HepG2 (cell line): ENCODE measurements around the gene CEBPE. TPM values are rescaled to one million over a fixed set of nuclear protein-coding genes. Genes with fewer than 3 reads are reported as not detected.

Source experiments
- ATAC-seq: fragments of 200-7000 bp; cut with Tn5 transposase; 3 replicates; pipeline ENCODE4 v1.9.1; 2020; ENCODE audit warnings: mild to moderate bottlenecking, moderate library complexity
- BruUV-seq: library from RNA; stranded (reverse); fragments of 400-500 nt; replicated peaks from 2 replicates; lab custom pipeline; 2021; lab: Mats Ljungman, UMichigan
- CTCF ChIA-PET: fragments of 300-600 bp; formaldehyde crosslinking; extraction: SDS; loops from one replicate; lab custom pipeline; 2021; ENCODE audit warnings: low total read pairs, inconsistent platforms, low intra/inter-chr PET ratio; lab: Yijun Ruan, JAX
- POLR2A ChIA-PET: fragments of 350-600 bp; sonication (Branson Sonifier 250); formaldehyde crosslinking; loops from one replicate; lab custom pipeline; 2020; ENCODE audit warnings: antibody characterized with exemption, inconsistent platforms; lab: Yijun Ruan, JAX
- DNase-seq: peaks from one replicate; pipeline ENCODE4 v3.0.0-alpha.2; 2015; ENCODE audit warnings: low spot score
- FAIRE-seq: peaks from 3 replicates; lab custom pipeline; 2011; peaks lifted over from hg19 to GRCh38; lab: Jason Lieb, UNC
- H2AFZ ChIP-seq: one replicate; pipeline ENCODE4 v1.6.1; 2011; ENCODE audit warnings: low read length, inconsistent platforms
- H3K27ac ChIP-seq: fragments of 300-600 bp; 3 replicates; pipeline ENCODE4 v1.8.0; 2011; ENCODE audit warnings: mixed run types, mild to moderate bottlenecking, mixed read lengths, low read length, inconsistent platforms; ENCODE audit not compliant: insufficient read depth; ENCODE audit errors: extremely low read length
- H3K27me3 ChIP-seq, 2 experiments: fragments of 200-600 bp in 1 of 2; 2 replicates in 1 of 2; 3 replicates in 1 of 2; pipeline versions ENCODE4 v1.6.0 to v1.8.0; 2011; ENCODE audit warnings: low read length in 2 of 2, mild to moderate bottlenecking in 2 of 2, moderate library complexity in 2 of 2, inconsistent platforms in 1 of 2; ENCODE audit not compliant: insufficient read depth in 2 of 2, control insufficient read depth in 1 of 2
- H3K36me3 ChIP-seq, 2 experiments: fragments of 200-600 bp in 1 of 2; replicated peaks in 1 of 2; 2 replicates in 1 of 2; 3 replicates in 1 of 2; pipeline versions ENCODE4 v1.5.1 to v1.8.0; 2011; ENCODE audit warnings: low read length in 2 of 2, inconsistent platforms in 1 of 2; ENCODE audit not compliant: insufficient read depth in 2 of 2, control insufficient read depth in 1 of 2
- H3K4me1 ChIP-seq: 2 replicates; pipeline ENCODE4 v1.5.1; 2012; ENCODE audit warnings: low read length, inconsistent platforms; ENCODE audit not compliant: insufficient read depth
- H3K4me2 ChIP-seq: 2 replicates; pipeline ENCODE4 v1.6.0; 2011; ENCODE audit warnings: low read depth, low read length, inconsistent platforms
- H3K4me3 ChIP-seq, 3 experiments: fragments of 200-600 bp in 1 of 3; sonication (generic), shearing (Covaris generic) in 1 of 3; replicated peaks in 1 of 3; 2 replicates each; pipeline ENCODE4 v1.5.1; 2011 to 2016; ENCODE audit warnings: low read length in 3 of 3, inconsistent platforms in 2 of 3, low read depth in 2 of 3, mild to moderate bottlenecking in 2 of 3, control low read depth in 1 of 3, mixed read lengths in 1 of 3; ENCODE audit not compliant: insufficient read depth in 1 of 3
- H3K79me2 ChIP-seq: one replicate; pipeline ENCODE4 v1.6.1; 2011; ENCODE audit warnings: low read length, inconsistent platforms; ENCODE audit not compliant: insufficient read depth
- H3K9ac ChIP-seq: 2 replicates; pipeline ENCODE4 v1.6.0; 2011; ENCODE audit warnings: mild to moderate bottlenecking, low read depth, low read length, inconsistent platforms; ENCODE audit not compliant: insufficient read depth
- H3K9me3 ChIP-seq: 2 replicates; pipeline ENCODE4 v1.5.1; 2012; ENCODE audit warnings: mild to moderate bottlenecking, low read length
- H4K20me1 ChIP-seq: 2 replicates; pipeline ENCODE4 v1.6.0; 2011; ENCODE audit warnings: inconsistent platforms, mild to moderate bottlenecking, low read length, moderate library complexity; ENCODE audit not compliant: insufficient read depth
- CCDC6 ChIP-seq: sonication (generic); formaldehyde crosslinking; IDR thresholded peaks from 2 replicates; pipeline ENCODE4 v1.8.1; 2022; ENCODE audit warnings: mild to moderate bottlenecking, missing genetic modification reagents, moderate library complexity
- IRX3 ChIP-seq: sonication (generic); formaldehyde crosslinking; IDR thresholded peaks from 2 replicates; pipeline ENCODE4 v1.8.1; 2023; ENCODE audit warnings: mild to moderate bottlenecking, low read depth, missing genetic modification reagents, borderline replicate concordance
- MIER3 ChIP-seq: IDR thresholded peaks from 2 replicates; pipeline ENCODE4 v1.6.1; 2016; ENCODE audit warnings: missing compliant biosample characterization, borderline replicate concordance
- PAX8 ChIP-seq: sonication (generic); formaldehyde crosslinking; IDR thresholded peaks from 2 replicates; pipeline ENCODE4 v1.8.0; 2022; ENCODE audit warnings: mild to moderate bottlenecking, missing genetic modification reagents, borderline replicate concordance
- PHF20 ChIP-seq: sonication (generic); formaldehyde crosslinking; IDR thresholded peaks from 2 replicates; pipeline ENCODE4 v1.5.0; 2020; ENCODE audit warnings: mild to moderate bottlenecking, missing genetic modification reagents
- RXRA ChIP-seq: sonication (generic); formaldehyde crosslinking; IDR thresholded peaks from 2 replicates; pipeline ENCODE4 v1.5.1; 2020; ENCODE audit warnings: missing genetic modification reagents
- THYN1 ChIP-seq: sonication (generic); formaldehyde crosslinking; IDR thresholded peaks from 2 replicates; pipeline ENCODE4 v1.8.1; 2023; ENCODE audit warnings: low read depth, mild to moderate bottlenecking, moderate library complexity, missing genetic modification reagents, borderline replicate concordance
- ZNF205 ChIP-seq: IDR thresholded peaks from 2 replicates; pipeline ENCODE4 v1.6.1; 2018; ENCODE audit warnings: missing biosample characterization, missing genetic modification reagents
- ZNF878 ChIP-seq: sonication (generic); formaldehyde crosslinking; IDR thresholded peaks from 2 replicates; pipeline ENCODE4 v1.8.1; 2023; ENCODE audit warnings: mild to moderate bottlenecking, missing genetic modification reagents, moderate library complexity
- WGBS: methylation state at CpG from one replicate; pipeline ENCODE4 v1.1.6; 2017; ENCODE audit warnings: low lambda C conversion rate; 5-methylcytosine and 5-hydroxymethylcytosine counted together
- in situ Hi-C: cut with HindIII; loops from 2 replicates; pipeline ENCODE4 v1.10.0; 2017; ENCODE audit warnings: low pct_unique_long_range_greater_than_20kb; ENCODE audit not compliant: extremely low pct_ligation_motif_present
- intact Hi-C: fragments of 100-400 bp; cut with micrococcal nuclease; formaldehyde crosslinking; loops from one replicate; pipeline ENCODE4 v1.10.0; 2022; ENCODE audit not compliant: unreplicated experiment
- polyA plus RNA-seq, 8 experiments: library from polyadenylated mRNA; depleted of rRNA in 3 of 8; stranded (reverse) in 7 of 8; unstranded in 1 of 8; fragments of >200 nt; fragmentation: Illumina TruSeq in 4 of 8; extraction: Trizol in 4 of 8; gene quantifications; 2 replicates each; pipeline versions ENCODE4 v1.2.1 to v1.2.3, GENCODE V29; 2011 to 2016; ENCODE audit warnings: low read depth in 4 of 8, missing spikeins in 1 of 8, mixed read lengths in 1 of 8; ENCODE audit not compliant: insufficient read depth in 1 of 8
- total RNA-seq, 5 experiments: library from RNA; depleted of rRNA; stranded (reverse); fragments of >200 nt; fragmentation: Illumina TruSeq; extraction: Trizol; gene quantifications; 2 replicates each; pipeline ENCODE4 v1.2.3, GENCODE V29; 2016; ENCODE audit warnings: low read depth in 1 of 5
- TF ChIP-seq, protein P1 (sequence below): sonication (generic); formaldehyde crosslinking; IDR thresholded peaks from 2 replicates; pipeline ENCODE4 v1.5.0; 2020; ENCODE audit warnings: missing genetic modification reagents, mild to moderate bottlenecking, borderline replicate concordance
- TF ChIP-seq, protein P2 (sequence below): IDR thresholded peaks from 2 replicates; pipeline ENCODE4 v1.6.1; 2016; ENCODE audit warnings: low read depth, borderline replicate concordance
- TF ChIP-seq, protein P3 (sequence below): IDR thresholded peaks from 2 replicates; pipeline ENCODE4 v1.6.1; 2016; ENCODE audit warnings: mild to moderate bottlenecking, missing biosample characterization, missing genetic modification reagents
- TF ChIP-seq, protein P4 (sequence below): sonication (generic); formaldehyde crosslinking; IDR thresholded peaks from 2 replicates; pipeline ENCODE4 v1.4.0; 2020; ENCODE audit warnings: mild to moderate bottlenecking, missing genetic modification reagents
- TF ChIP-seq, protein P5 (sequence below): sonication (generic); formaldehyde crosslinking; IDR thresholded peaks from 2 replicates; pipeline ENCODE4 v1.5.1; 2020; ENCODE audit warnings: mild to moderate bottlenecking, missing genetic modification reagents, moderate library complexity

CEBPE gene
- total and polyA plus RNA-seq, 2 of the 13 experiments (the other 11 are each of a cell fraction or from before 2014, with no cell fraction given): 0.09 to 0.11 TPM

DNA sequence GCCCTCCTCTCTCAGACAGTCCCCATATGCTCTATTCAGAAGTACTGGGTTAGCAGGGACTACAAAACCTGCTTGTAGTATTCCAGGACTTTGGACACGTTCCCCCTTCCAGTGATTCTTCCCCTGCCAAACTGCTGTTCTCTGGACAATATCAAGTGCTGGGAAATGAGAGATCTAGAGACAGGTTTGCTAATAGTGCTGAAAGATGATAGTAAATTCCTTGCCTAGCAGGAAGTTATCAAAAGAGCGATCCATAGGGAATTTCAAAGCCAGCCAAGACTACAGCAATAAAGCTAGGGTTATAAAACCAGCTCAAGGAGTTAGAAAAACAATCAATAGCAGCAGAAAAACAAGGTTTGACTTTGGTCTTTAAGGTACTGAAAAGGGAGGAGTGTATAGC lies 49.2 kb upstream of the CEBPE start (continued):
- TF ChIP-seq, protein P1, sequence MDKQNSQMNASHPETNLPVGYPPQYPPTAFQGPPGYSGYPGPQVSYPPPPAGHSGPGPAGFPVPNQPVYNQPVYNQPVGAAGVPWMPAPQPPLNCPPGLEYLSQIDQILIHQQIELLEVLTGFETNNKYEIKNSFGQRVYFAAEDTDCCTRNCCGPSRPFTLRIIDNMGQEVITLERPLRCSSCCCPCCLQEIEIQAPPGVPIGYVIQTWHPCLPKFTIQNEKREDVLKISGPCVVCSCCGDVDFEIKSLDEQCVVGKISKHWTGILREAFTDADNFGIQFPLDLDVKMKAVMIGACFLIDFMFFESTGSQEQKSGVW: no peak
- no peak for TF ChIP-seq CCDC6 (CRISPR knock-in tag)
- TF ChIP-seq PAX8: no peak
- TF ChIP-seq RXRA (CRISPR knock-in tag): no peak
- TF ChIP-seq, protein P2, sequence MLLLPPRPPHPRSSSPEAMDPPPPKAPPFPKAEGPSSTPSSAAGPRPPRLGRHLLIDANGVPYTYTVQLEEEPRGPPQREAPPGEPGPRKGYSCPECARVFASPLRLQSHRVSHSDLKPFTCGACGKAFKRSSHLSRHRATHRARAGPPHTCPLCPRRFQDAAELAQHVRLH: no peak
- no peak for TF ChIP-seq IRX3 (CRISPR knock-in tag)
- no peak for TF ChIP-seq ZNF878

DNA sequence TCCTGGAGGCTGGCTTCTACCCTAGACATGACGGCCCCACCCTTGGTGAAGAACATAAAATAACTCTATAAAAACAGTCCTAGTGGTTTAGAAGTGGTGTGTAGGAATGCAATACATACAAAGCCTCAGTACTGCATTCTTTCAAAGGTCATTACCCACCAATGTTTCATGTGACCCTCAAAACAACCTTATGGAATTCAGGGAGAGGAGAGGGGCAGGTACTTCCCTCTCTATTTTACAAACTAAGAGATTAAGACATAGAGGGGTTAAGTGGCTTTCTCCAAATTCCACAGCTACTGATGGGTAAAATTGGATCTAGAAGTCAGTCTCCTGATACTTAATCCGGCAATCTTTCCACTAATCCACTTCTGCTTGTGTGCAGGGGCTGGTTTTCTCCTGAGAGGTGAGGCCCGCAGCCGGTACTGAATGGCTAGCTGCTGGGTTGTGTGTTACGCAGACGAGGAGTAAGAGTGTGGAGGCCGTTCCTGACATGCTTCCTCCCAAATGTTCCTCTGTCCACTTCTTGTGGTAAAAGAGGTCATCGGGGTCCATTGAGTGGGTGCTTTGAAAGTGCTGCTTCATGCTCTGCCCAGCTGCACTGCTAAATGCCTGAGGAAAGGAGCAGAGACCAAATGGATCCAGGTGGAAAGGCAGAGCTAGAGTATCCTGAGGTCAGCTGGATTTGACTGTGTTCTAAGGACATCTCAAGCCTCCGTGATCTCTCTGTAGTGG lies 48.2 kb upstream of the CEBPE start:
- Histone ChIP-seq H3K4me2 (no peak overlapping the region), H3K4me1 (peaks cover 9% of the 10 kb centered on the region), H3K4me3 (no peak overlapping the region), H3K9me3 (no peaks in the 10 kb centered on the region), H4K20me1 (no peaks in the 10 kb centered on the region), H3K79me2 (no peaks in the 10 kb centered on the region), H3K27me3 (peaks cover 6 to 43% of the 10 kb centered on the region in 2 experiments; a peak in 4 of 5 replicates), H3K9ac (no peak overlapping the region), H2AFZ (no peak overlapping the region), H3K27ac (no peak overlapping the region), H3K36me3 (no peaks in the 10 kb centered on the region)
- WGBS: 33% methylated on average over 9 of the region's 9 CpGs
- FAIRE-seq: no peak
- ChIA-PET CTCF (interaction anchor here (1.2 kb wide), 1 partner anchor 20 kb away, joined by 3 read pairs; no protein-coding TSS in a partner anchor), POLR2A (no interaction called here)
- intact Hi-C loops (no loop called here), in situ Hi-C loops (no loop called here)
- TF ChIP-seq, protein P3, sequence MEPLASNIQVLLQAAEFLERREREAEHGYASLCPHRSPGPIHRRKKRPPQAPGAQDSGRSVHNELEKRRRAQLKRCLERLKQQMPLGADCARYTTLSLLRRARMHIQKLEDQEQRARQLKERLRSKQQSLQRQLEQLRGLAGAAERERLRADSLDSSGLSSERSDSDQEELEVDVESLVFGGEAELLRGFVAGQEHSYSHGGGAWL: no peak
- TF ChIP-seq ZNF205 (CRISPR knock-in tag): no peak
- no peak for TF ChIP-seq MIER3
- TF ChIP-seq, protein P4, sequence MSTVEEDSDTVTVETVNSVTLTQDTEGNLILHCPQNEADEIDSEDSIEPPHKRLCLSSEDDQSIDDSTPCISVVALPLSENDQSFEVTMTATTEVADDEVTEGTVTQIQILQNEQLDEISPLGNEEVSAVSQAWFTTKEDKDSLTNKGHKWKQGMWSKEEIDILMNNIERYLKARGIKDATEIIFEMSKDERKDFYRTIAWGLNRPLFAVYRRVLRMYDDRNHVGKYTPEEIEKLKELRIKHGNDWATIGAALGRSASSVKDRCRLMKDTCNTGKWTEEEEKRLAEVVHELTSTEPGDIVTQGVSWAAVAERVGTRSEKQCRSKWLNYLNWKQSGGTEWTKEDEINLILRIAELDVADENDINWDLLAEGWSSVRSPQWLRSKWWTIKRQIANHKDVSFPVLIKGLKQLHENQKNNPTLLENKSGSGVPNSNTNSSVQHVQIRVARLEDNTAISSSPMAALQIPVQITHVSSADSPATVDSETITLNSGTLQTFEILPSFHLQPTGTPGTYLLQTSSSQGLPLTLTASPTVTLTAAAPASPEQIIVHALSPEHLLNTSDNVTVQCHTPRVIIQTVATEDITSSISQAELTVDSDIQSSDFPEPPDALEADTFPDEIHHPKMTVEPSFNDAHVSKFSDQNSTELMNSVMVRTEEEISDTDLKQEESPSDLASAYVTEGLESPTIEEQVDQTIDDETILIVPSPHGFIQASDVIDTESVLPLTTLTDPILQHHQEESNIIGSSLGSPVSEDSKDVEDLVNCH (CRISPR knock-in tag): no peak
- TF ChIP-seq, protein P5, sequence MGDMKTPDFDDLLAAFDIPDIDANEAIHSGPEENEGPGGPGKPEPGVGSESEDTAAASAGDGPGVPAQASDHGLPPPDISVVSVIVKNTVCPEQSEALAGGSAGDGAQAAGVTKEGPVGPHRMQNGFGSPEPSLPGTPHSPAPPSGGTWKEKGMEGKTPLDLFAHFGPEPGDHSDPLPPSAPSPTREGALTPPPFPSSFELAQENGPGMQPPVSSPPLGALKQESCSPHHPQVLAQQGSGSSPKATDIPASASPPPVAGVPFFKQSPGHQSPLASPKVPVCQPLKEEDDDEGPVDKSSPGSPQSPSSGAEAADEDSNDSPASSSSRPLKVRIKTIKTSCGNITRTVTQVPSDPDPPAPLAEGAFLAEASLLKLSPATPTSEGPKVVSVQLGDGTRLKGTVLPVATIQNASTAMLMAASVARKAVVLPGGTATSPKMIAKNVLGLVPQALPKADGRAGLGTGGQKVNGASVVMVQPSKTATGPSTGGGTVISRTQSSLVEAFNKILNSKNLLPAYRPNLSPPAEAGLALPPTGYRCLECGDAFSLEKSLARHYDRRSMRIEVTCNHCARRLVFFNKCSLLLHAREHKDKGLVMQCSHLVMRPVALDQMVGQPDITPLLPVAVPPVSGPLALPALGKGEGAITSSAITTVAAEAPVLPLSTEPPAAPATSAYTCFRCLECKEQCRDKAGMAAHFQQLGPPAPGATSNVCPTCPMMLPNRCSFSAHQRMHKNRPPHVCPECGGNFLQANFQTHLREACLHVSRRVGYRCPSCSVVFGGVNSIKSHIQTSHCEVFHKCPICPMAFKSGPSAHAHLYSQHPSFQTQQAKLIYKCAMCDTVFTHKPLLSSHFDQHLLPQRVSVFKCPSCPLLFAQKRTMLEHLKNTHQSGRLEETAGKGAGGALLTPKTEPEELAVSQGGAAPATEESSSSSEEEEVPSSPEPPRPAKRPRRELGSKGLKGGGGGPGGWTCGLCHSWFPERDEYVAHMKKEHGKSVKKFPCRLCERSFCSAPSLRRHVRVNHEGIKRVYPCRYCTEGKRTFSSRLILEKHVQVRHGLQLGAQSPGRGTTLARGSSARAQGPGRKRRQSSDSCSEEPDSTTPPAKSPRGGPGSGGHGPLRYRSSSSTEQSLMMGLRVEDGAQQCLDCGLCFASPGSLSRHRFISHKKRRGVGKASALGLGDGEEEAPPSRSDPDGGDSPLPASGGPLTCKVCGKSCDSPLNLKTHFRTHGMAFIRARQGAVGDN (CRISPR knock-in tag): no peak
- TF ChIP-seq PHF20 (CRISPR knock-in tag): 0 out of 2 replicates have a peak, but pooled peaks have one; percentile 29
- no peak for TF ChIP-seq THYN1
- no peak for ATAC-seq
- no TSS peak for BruUV-seq
- DNase-seq: no peak
